Loucy (cell line): ENCODE results near the gene CPXM2.

Source experiments
- EZH2phosphoT487 ChIP-seq: fragments of 200-600 bp; IDR thresholded peaks from 2 replicates; pipeline ENCODE4 v1.6.1; 2018; ENCODE audit warnings: antibody characterized with exemption, mild to moderate bottlenecking, moderate library complexity, borderline replicate concordance
- TF ChIP-seq, protein P1 (sequence below): fragments of 200-600 bp; sonication (generic); conservative IDR thresholded peaks from 2 replicates; pipeline ENCODE4 v1.5.1; 2014; ENCODE audit warnings: mild to moderate bottlenecking, antibody characterized with exemption, low read length

DNA sequence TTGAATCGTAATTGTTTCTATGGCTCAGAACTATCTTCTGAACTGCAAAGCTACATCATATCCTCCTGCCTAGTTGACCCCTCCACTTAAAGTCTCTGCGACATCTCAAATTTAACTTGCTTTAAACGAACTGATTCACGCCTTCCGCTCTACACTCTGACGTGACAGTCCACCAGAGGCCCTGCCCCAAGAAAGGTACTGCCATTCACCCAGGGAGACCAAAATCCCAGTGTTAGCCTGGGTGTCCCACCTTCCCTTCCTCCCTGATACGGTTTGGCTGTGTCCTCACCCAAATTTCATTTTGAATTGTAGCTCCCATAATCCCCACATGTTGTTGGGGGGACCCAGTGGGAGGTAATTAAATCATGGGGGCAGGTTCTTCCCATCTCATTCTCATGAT, 90.8 kb downstream of the CPXM2 start:
- TF ChIP-seq, protein P1, sequence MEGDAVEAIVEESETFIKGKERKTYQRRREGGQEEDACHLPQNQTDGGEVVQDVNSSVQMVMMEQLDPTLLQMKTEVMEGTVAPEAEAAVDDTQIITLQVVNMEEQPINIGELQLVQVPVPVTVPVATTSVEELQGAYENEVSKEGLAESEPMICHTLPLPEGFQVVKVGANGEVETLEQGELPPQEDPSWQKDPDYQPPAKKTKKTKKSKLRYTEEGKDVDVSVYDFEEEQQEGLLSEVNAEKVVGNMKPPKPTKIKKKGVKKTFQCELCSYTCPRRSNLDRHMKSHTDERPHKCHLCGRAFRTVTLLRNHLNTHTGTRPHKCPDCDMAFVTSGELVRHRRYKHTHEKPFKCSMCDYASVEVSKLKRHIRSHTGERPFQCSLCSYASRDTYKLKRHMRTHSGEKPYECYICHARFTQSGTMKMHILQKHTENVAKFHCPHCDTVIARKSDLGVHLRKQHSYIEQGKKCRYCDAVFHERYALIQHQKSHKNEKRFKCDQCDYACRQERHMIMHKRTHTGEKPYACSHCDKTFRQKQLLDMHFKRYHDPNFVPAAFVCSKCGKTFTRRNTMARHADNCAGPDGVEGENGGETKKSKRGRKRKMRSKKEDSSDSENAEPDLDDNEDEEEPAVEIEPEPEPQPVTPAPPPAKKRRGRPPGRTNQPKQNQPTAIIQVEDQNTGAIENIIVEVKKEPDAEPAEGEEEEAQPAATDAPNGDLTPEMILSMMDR = no peak
- no peak for TF ChIP-seq EZH2phosphoT487
